ENCODE data around the gene KCNS1.

DNA sequence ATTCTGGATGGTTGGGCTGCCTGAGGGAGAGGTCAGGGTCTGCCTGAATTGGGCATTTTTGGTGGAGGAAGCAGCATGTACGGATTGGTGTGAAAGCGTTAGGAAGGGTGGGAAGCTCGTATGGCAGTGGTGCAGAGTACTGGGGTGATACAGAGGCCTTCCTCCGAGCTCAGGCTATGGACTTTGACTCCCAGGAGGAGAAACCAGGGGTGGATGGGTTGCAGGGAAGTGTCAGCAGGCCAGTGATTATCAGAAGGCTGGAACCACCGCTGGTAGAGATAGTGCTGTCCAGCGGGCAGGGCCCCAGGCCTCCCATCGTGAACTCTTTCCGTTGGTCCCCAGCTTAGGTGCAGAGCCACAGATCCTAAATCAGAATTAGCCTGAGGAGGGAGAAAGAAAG, 8.7 kb upstream of the KCNS1 start:
- TF ChIP-seq, protein P1, sequence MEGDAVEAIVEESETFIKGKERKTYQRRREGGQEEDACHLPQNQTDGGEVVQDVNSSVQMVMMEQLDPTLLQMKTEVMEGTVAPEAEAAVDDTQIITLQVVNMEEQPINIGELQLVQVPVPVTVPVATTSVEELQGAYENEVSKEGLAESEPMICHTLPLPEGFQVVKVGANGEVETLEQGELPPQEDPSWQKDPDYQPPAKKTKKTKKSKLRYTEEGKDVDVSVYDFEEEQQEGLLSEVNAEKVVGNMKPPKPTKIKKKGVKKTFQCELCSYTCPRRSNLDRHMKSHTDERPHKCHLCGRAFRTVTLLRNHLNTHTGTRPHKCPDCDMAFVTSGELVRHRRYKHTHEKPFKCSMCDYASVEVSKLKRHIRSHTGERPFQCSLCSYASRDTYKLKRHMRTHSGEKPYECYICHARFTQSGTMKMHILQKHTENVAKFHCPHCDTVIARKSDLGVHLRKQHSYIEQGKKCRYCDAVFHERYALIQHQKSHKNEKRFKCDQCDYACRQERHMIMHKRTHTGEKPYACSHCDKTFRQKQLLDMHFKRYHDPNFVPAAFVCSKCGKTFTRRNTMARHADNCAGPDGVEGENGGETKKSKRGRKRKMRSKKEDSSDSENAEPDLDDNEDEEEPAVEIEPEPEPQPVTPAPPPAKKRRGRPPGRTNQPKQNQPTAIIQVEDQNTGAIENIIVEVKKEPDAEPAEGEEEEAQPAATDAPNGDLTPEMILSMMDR (conservative IDR thresholded peaks at IDR 0.05; ENCODE audit: low read length) = no peak
- TF ChIP-seq EZH2phosphoT487 (IDR thresholded peaks at IDR 0.05; ENCODE audit: borderline replicate concordance, low read depth, low read length) = no peak
